Testis (tissue), 3 donors: Measurements from ENCODE around the gene NPAS3. TPM values are rescaled to one million over a fixed set of nuclear protein-coding genes. Genes with fewer than 3 reads are reported as not detected.

Experiments
- DNase-seq: peaks from one replicate; pipeline ENCODE4 v3.0.0-alpha.2; 2019
- H3K27ac ChIP-seq, 2 donors: fragments of 200-600 bp; sonication (generic); one replicate each; pipeline ENCODE4 v1.5.1; 2019
- H3K27me3 ChIP-seq: fragments of 200-600 bp; sonication (generic); one replicate; pipeline ENCODE4 v1.5.1; 2019
- H3K36me3 ChIP-seq: fragments of 200-600 bp; sonication (generic); one replicate; pipeline ENCODE4 v1.5.1; 2017; ENCODE audit warnings: low read depth; ENCODE audit errors: missing control alignments
- H3K4me1 ChIP-seq: fragments of 200-600 bp; sonication (generic); one replicate; pipeline ENCODE4 v1.5.1; 2019
- H3K4me3 ChIP-seq, 2 donors: fragments of 200-600 bp; sonication (generic); one replicate each; pipeline ENCODE4 v1.5.1; 2017 to 2019
- H3K9me3 ChIP-seq: fragments of 200-600 bp; sonication (generic); one replicate; pipeline ENCODE4 v1.5.1; 2017
- CTCF ChIP-seq, 3 experiments: fragments of 450-650 bp in 2 of 3; fragments of 200-600 bp in 1 of 3; sonication (generic) in 1 of 3; IDR thresholded peaks; one replicate each; pipeline ENCODE4 v1.5.1; 2016 to 2019; ENCODE audit warnings: antibody characterized with exemption in 3 of 3, mild to moderate bottlenecking in 2 of 3, moderate library complexity in 1 of 3
- POLR2A ChIP-seq: fragments of 450-650 bp; IDR thresholded peaks from one replicate; pipeline ENCODE4 v1.6.1; 2017; ENCODE audit warnings: antibody characterized with exemption, mild to moderate bottlenecking, moderate library complexity
- WGBS, 2 donors: methylation state at CpG; one replicate each; pipeline ENCODE4 v1.1.5; 2018; 5-methylcytosine and 5-hydroxymethylcytosine counted together
- intact Hi-C: fragments of 100-400 bp; cut with DNase I; formaldehyde crosslinking; loops from one replicate; pipeline ENCODE4 v1.15.1; 2023; ENCODE audit warnings: low total_unique reads
- polyA plus RNA-seq: library from polyadenylated mRNA; stranded (reverse); fragments of 350-450 nt; fragmentation: Illumina TruSeq; extraction: RNeasy Lipid Tissue Mini Kit (QIAGEN cat#74804); gene quantifications from one replicate; pipeline ENCODE4 v1.2.3, GENCODE V29; 2014; ENCODE audit warnings: low read depth, low replicate concordance; ENCODE audit not compliant: insufficient read depth
- total RNA-seq, 2 donors: library from RNA; depleted of rRNA; stranded (reverse); fragments of >200 nt; gene quantifications; one replicate each; pipeline ENCODE4 v1.2.3, GENCODE V29; 2016

Gene NPAS3
- total and polyA plus RNA-seq, 3 donors from 2014 or later = 1.1 to 3.7 (median 1.8) TPM

- no peak overlapping the region for H3K4me3 ChIP-seq
- H3K9me3 ChIP-seq = no peaks in the 10 kb centered on the region
- H3K36me3 ChIP-seq = no peaks in the 10 kb centered on the region
- WGBS, 2 donors = 83 to 89% methylated on average over 3 of the region's 3 CpGs
- H3K27me3 ChIP-seq = no peaks in the 10 kb centered on the region
- DNase-seq = no peak
- no peak overlapping the region for H3K27ac ChIP-seq
- no peaks in the 10 kb centered on the region for H3K4me1 ChIP-seq
- no peak for TF ChIP-seq CTCF (IDR thresholded peaks at IDR 0.05)
- TF ChIP-seq POLR2A = no peak
- intact Hi-C loops = no loop called here
These were observed 38.1 kb upstream of the NPAS3 start for GRCh38 chr14:32900547-32900946.

- no peak for DNase-seq
- no peaks in the 10 kb centered on the region for H3K4me1 ChIP-seq
- no peaks in the 10 kb centered on the region for H3K27me3 ChIP-seq
- no peak overlapping the region for H3K4me3 ChIP-seq
- TF ChIP-seq POLR2A = no peak
- no peak for TF ChIP-seq CTCF (IDR thresholded peaks at IDR 0.05)
- no peak overlapping the region for H3K27ac ChIP-seq
- WGBS, 2 donors = 81 to 96% methylated on average over 2 of the region's 2 CpGs
- intact Hi-C loops = no loop called here
- H3K9me3 ChIP-seq = no peaks in the 10 kb centered on the region
- H3K36me3 ChIP-seq = no peaks in the 10 kb centered on the region
These were observed 33.7 kb upstream of the NPAS3 start for GRCh38 chr14:32905013-32905412.

- H3K27ac ChIP-seq = no peak overlapping the region
- H3K9me3 ChIP-seq = no peaks in the 10 kb centered on the region
- no peaks in the 10 kb centered on the region for H3K4me1 ChIP-seq
- no peak for TF ChIP-seq POLR2A
- TF ChIP-seq CTCF (IDR thresholded peaks at IDR 0.05) = no peak
- no peak for DNase-seq
- intact Hi-C loops = no loop called here
- H3K4me3 ChIP-seq = no peak overlapping the region
- WGBS, 2 donors = 92 to 93% methylated on average over 3 of the region's 3 CpGs
- H3K27me3 ChIP-seq = no peaks in the 10 kb centered on the region
- no peaks in the 10 kb centered on the region for H3K36me3 ChIP-seq
These were observed 32.0 kb upstream of the NPAS3 start for GRCh38 chr14:32906672-32907071.

GRCh38 chr14:32908196-32909084, 30.2 kb upstream of the NPAS3 start:
- TF ChIP-seq CTCF (IDR thresholded peaks at IDR 0.05) = no peak
- no peak for TF ChIP-seq POLR2A
- no peak for DNase-seq
- Histone ChIP-seq H3K9me3 (no peaks in the 10 kb centered on the region), H3K4me1 (no peaks in the 10 kb centered on the region), H3K27ac (no peak overlapping the region), H3K4me3 (no peak overlapping the region), H3K36me3 (no peaks in the 10 kb centered on the region), H3K27me3 (no peaks in the 10 kb centered on the region)
- 84 to 86% methylated on average over 9 of the region's 9 CpGs for WGBS, 2 donors
- intact Hi-C loops = no loop called here

- H3K36me3 ChIP-seq = no peaks in the 10 kb centered on the region
- H3K4me3 ChIP-seq = no peak overlapping the region
- no peaks in the 10 kb centered on the region for H3K27me3 ChIP-seq
- TF ChIP-seq CTCF (IDR thresholded peaks at IDR 0.05) = no peak
- no peak for TF ChIP-seq POLR2A
- H3K27ac ChIP-seq = no peak overlapping the region
- no peaks in the 10 kb centered on the region for H3K9me3 ChIP-seq
- H3K4me1 ChIP-seq = no peaks in the 10 kb centered on the region
- 56 to 66% methylated on average over 3 of the region's 3 CpGs for WGBS, 2 donors
- no peak for DNase-seq
- intact Hi-C loops = no loop called here
These were observed 25.0 kb upstream of the NPAS3 start for GRCh38 chr14:32913725-32914124.
